Hepatocyte (in vitro differentiated cells): ENCODE measurements around the gene HM13. TPM values are rescaled to one million over a fixed set of nuclear protein-coding genes. Genes with fewer than 3 reads are reported as not detected.

Experiments used
- DNase-seq: peaks from one replicate; pipeline ENCODE4 v3.0.0-alpha.2; 2016; ENCODE audit warnings: low spot score
- H2AFZ ChIP-seq: fragments of 200-600 bp; sonication (generic); 2 replicates; pipeline ENCODE4 v1.6.0; 2016; ENCODE audit warnings: antibody characterized with exemption, mild to moderate bottlenecking
- H3K27ac ChIP-seq: fragments of 200-600 bp; sonication (generic); 2 replicates; pipeline ENCODE4 v1.5.1; 2016; ENCODE audit warnings: mild to moderate bottlenecking
- H3K27me3 ChIP-seq: fragments of 200-600 bp; sonication (generic); 2 replicates; pipeline ENCODE4 v1.6.1; 2016
- H3K36me3 ChIP-seq: fragments of 200-600 bp; sonication (generic); replicated peaks from 2 replicates; pipeline ENCODE4 v1.5.1; 2016; ENCODE audit warnings: low read depth; ENCODE audit not compliant: insufficient read depth
- H3K4me1 ChIP-seq: fragments of 200-600 bp; sonication (generic); 2 replicates; pipeline ENCODE4 v1.5.1; 2016; ENCODE audit warnings: mild to moderate bottlenecking, moderate library complexity; ENCODE audit not compliant: insufficient read depth
- H3K4me2 ChIP-seq: fragments of 200-600 bp; sonication (generic); 2 replicates; pipeline ENCODE4 v1.6.0; 2016
- H3K4me3 ChIP-seq: fragments of 200-600 bp; sonication (generic); 2 replicates; pipeline ENCODE4 v1.5.1; 2016; ENCODE audit warnings: mild to moderate bottlenecking
- H3K79me2 ChIP-seq: fragments of 200-600 bp; sonication (generic); 2 replicates; pipeline ENCODE4 v1.6.0; 2017; ENCODE audit warnings: mild to moderate bottlenecking
- H3K9me2 ChIP-seq: fragments of 200-600 bp; sonication (generic); replicated peaks from 2 replicates; pipeline ENCODE4 v1.6.0; 2017; ENCODE audit warnings: mild to moderate bottlenecking; ENCODE audit not compliant: insufficient read depth
- H3K9me3 ChIP-seq: fragments of 200-600 bp; sonication (generic); 2 replicates; pipeline ENCODE4 v1.5.1; 2016; ENCODE audit warnings: low read depth, mild to moderate bottlenecking
- H4K20me1 ChIP-seq: fragments of 200-600 bp; sonication (generic); 2 replicates; pipeline ENCODE4 v1.6.0; 2016; ENCODE audit warnings: mild to moderate bottlenecking; ENCODE audit not compliant: insufficient read depth, poor library complexity, severe bottlenecking
- CTCF ChIP-seq: fragments of 200-600 bp; sonication (generic); IDR thresholded peaks from 2 replicates; pipeline ENCODE4 v1.5.1; 2016; ENCODE audit warnings: antibody characterized with exemption, mild to moderate bottlenecking; ENCODE audit not compliant: poor library complexity
- EZH2 ChIP-seq: fragments of 200-600 bp; sonication (generic); IDR thresholded peaks from 2 replicates; pipeline ENCODE4 v1.6.1; 2016; ENCODE audit warnings: antibody characterized with exemption, mild to moderate bottlenecking, borderline replicate concordance
- EZH2phosphoT487 ChIP-seq: fragments of 200-600 bp; sonication (generic); IDR thresholded peaks from one replicate; pipeline ENCODE4 v1.6.1; 2018; ENCODE audit warnings: antibody characterized with exemption, mild to moderate bottlenecking, low read depth, moderate library complexity; ENCODE audit not compliant: unreplicated experiment, severe bottlenecking
- WGBS: methylation state at CpG from one replicate; pipeline ENCODE4 v1.1.6; 2016; ENCODE audit warnings: low lambda C conversion rate; ENCODE audit errors: missing lambda C conversion rate; 5-methylcytosine and 5-hydroxymethylcytosine counted together
- polyA plus RNA-seq: library from polyadenylated mRNA; unstranded; fragments of >200 nt; fragmentation: Nextera tagmentation; extraction: Ambion mirVana; gene quantifications from 2 replicates; pipeline ENCODE4 v1.2.1, GENCODE V29; 2016
- total RNA-seq: library from RNA; depleted of rRNA; stranded (reverse); fragments of >200 nt; gene quantifications from 2 replicates; pipeline ENCODE4 v1.2.3, GENCODE V29; 2014

Gene HM13
- total and polyA plus RNA-seq, 2 experiments from 2014 or later = 219 to 461 TPM

GRCh38 chr20:31566319-31566657 is 52.0 kb downstream of the HM13 start:
- Histone ChIP-seq H3K27ac (peak overlapping the region; percentile 98), H3K4me3 (no peak overlapping the region)

GRCh38 chr20:31566658-31567379 is 52.6 kb downstream of the HM13 start:
- peak; percentile 86 for DNase-seq
- no peaks in the 10 kb centered on the region for H3K36me3 ChIP-seq
- H2AFZ ChIP-seq = no peak overlapping the region
- peaks cover 52% of the 10 kb centered on the region for H3K4me1 ChIP-seq
- peak overlapping the region; percentile 98 for H3K27ac ChIP-seq
- TF ChIP-seq EZH2 (no peak), CTCF (no peak), EZH2phosphoT487 (no peak)
- 63% methylated on average over 14 of the region's 14 CpGs for WGBS
- H3K27me3 ChIP-seq = no peaks in the 10 kb centered on the region
- no peak overlapping the region for H3K4me3 ChIP-seq
- H4K20me1 ChIP-seq = no peaks in the 10 kb centered on the region
- no peaks in the 10 kb centered on the region for H3K79me2 ChIP-seq
- H3K4me2 ChIP-seq = peak overlapping the region; percentile 16
- H3K9me3 ChIP-seq = no peaks in the 10 kb centered on the region
- no peaks in the 10 kb centered on the region for H3K9me2 ChIP-seq

More at GRCh38 chr20:31566319-31566657, 52.0 kb downstream of the HM13 start:
- DNase-seq = no peak
- TF ChIP-seq CTCF = no peak
- no peak for TF ChIP-seq EZH2
- no peak for TF ChIP-seq EZH2phosphoT487
- Histone ChIP-seq H3K9me2 (no peaks in the 10 kb centered on the region), H3K36me3 (no peaks in the 10 kb centered on the region), H2AFZ (no peak overlapping the region), H4K20me1 (no peaks in the 10 kb centered on the region), H3K79me2 (no peaks in the 10 kb centered on the region), H3K4me1 (peaks cover 48% of the 10 kb centered on the region), H3K4me2 (peak overlapping the region; percentile 16), H3K9me3 (no peaks in the 10 kb centered on the region), H3K27me3 (no peaks in the 10 kb centered on the region)
- WGBS = 95% methylated on average over 1 of the region's 1 CpG

GRCh38 chr20:31567380-31567720 is 53.1 kb downstream of the HM13 start:
- H3K9me3 ChIP-seq = no peaks in the 10 kb centered on the region
- no peaks in the 10 kb centered on the region for H4K20me1 ChIP-seq
- no peak overlapping the region for H2AFZ ChIP-seq
- H3K27ac ChIP-seq = peak overlapping the region; percentile 98
- H3K79me2 ChIP-seq = peaks cover 3% of the 10 kb centered on the region
- H3K4me1 ChIP-seq = peaks cover 57% of the 10 kb centered on the region
- no peaks in the 10 kb centered on the region for H3K27me3 ChIP-seq
- H3K9me2 ChIP-seq = no peaks in the 10 kb centered on the region
- no peak for DNase-seq
- H3K36me3 ChIP-seq = no peaks in the 10 kb centered on the region
- no peak overlapping the region for H3K4me3 ChIP-seq
- H3K4me2 ChIP-seq = peak overlapping the region; percentile 16
- no peak for TF ChIP-seq EZH2
- no peak for TF ChIP-seq EZH2phosphoT487
- TF ChIP-seq CTCF = no peak
